Measurements from ENCODE around the gene ILK. TPM values are rescaled to one million over a fixed set of nuclear protein-coding genes. Genes with fewer than 3 reads are reported as not detected.

Gene ILK
- total RNA-seq, 1 experiment from 2014 or later, result 86.5 TPM

DNA sequence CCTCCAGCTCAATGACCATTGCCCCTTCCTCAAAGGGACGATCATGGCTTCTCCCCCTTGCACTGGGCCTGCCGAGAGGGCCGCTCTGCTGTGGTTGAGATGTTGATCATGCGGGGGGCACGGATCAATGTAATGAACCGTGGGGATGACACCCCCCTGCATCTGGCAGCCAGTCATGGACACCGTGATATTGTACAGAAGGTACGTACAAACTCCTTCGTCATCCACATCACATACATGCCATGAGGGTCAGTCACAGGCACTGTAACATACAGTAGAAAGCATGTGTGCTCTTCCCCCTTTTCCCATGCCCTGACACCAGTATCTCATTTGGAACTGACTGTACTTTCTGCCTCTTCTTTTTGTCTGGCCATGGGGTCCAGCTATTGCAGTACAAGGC is 4.4 kb downstream of the ILK start:
- BruUV-seq (replicated peaks), result no TSS peak
- intact Hi-C loops (cut with micrococcal nuclease; ENCODE audit: unreplicated experiment), result loop anchor here (5.0 kb wide), 1 partner anchor 126 kb away; the partner anchor contains the start of genes ARFIP2 and TIMM10B
- no peaks in the 10 kb centered on the region for H3K27me3 ChIP-seq (replicated peaks; ENCODE audit: insufficient read depth, low read depth, low read length, poor library complexity)
- POLR2A ChIA-PET (ENCODE audit: low non-redundant PET), result no interaction called here
- peaks cover 36% of the 10 kb centered on the region for H3K36me3 ChIP-seq (ENCODE audit: insufficient read depth, low read length, poor library complexity, severe bottlenecking)
- no peak for DNase-seq (ENCODE audit: low spot score)
- H3K4me1 ChIP-seq (ENCODE audit: insufficient read depth, low read length, poor library complexity, severe bottlenecking), result peaks cover 14% of the 10 kb centered on the region
- CTCF ChIA-PET, result no interaction called here
- TF ChIP-seq, protein P1, sequence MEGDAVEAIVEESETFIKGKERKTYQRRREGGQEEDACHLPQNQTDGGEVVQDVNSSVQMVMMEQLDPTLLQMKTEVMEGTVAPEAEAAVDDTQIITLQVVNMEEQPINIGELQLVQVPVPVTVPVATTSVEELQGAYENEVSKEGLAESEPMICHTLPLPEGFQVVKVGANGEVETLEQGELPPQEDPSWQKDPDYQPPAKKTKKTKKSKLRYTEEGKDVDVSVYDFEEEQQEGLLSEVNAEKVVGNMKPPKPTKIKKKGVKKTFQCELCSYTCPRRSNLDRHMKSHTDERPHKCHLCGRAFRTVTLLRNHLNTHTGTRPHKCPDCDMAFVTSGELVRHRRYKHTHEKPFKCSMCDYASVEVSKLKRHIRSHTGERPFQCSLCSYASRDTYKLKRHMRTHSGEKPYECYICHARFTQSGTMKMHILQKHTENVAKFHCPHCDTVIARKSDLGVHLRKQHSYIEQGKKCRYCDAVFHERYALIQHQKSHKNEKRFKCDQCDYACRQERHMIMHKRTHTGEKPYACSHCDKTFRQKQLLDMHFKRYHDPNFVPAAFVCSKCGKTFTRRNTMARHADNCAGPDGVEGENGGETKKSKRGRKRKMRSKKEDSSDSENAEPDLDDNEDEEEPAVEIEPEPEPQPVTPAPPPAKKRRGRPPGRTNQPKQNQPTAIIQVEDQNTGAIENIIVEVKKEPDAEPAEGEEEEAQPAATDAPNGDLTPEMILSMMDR (conservative IDR thresholded peaks at IDR 0.05; ENCODE audit: low read depth, low read length), result no peak
- no peak for TF ChIP-seq EZH2 (IDR thresholded peaks at IDR 0.05; ENCODE audit: borderline replicate concordance, low read depth, low read length, poor library complexity, severe bottlenecking)
- no peaks in the 10 kb centered on the region for H3K9me3 ChIP-seq (ENCODE audit: low read depth, low read length, poor library complexity, severe bottlenecking)
- no peak overlapping the region for H3K4me3 ChIP-seq (ENCODE audit: low read depth, low read length, poor library complexity, severe bottlenecking)
- no peak overlapping the region for H3K27ac ChIP-seq (ENCODE audit: low read depth, low read length, poor library complexity, severe bottlenecking)

DNA sequence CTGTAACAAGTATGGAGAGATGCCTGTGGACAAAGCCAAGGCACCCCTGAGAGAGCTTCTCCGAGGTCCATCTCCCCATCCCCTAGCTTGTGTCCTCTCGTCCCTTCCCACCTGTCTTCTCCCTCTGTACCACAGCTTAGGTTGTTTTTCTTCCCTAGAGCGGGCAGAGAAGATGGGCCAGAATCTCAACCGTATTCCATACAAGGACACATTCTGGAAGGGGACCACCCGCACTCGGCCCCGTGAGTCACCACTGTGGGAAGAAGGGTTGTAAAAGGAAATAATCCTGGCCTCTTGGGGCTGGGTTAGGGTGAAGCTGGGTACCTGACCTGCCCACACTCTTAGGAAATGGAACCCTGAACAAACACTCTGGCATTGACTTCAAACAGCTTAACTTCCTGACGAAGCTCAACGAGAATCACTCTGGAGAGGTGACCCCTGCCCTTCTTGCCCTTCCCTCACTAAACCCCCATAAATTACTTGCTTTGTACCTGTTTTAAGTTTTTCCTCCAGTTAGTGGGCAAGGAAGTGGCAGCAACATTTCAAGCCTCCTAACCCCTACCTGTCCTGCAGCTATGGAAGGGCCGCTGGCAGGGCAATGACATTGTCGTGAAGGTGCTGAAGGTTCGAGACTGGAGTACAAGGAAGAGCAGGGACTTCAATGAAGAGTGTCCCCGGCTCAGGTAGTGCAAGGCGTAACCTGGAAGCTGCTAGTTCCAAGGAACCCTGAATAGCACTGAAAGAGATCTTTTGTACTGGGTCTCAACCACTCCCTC is 5.3 kb downstream of the ILK start:
- H3K27me3 ChIP-seq (replicated peaks; ENCODE audit: insufficient read depth, low read depth, low read length, poor library complexity), result no peaks in the 10 kb centered on the region
- peaks cover 36% of the 10 kb centered on the region for H3K36me3 ChIP-seq (ENCODE audit: insufficient read depth, low read length, poor library complexity, severe bottlenecking)
- H3K4me3 ChIP-seq (ENCODE audit: low read depth, low read length, poor library complexity, severe bottlenecking), result no peak overlapping the region
- no peak for TF ChIP-seq EZH2 (IDR thresholded peaks at IDR 0.05; ENCODE audit: borderline replicate concordance, low read depth, low read length, poor library complexity, severe bottlenecking)
- TF ChIP-seq, protein P1 (conservative IDR thresholded peaks at IDR 0.05; ENCODE audit: low read depth, low read length), result no peak
- CTCF ChIA-PET, result no interaction called here
- no peaks in the 10 kb centered on the region for H3K9me3 ChIP-seq (ENCODE audit: low read depth, low read length, poor library complexity, severe bottlenecking)
- no peak for DNase-seq (ENCODE audit: low spot score)
- peaks cover 14% of the 10 kb centered on the region for H3K4me1 ChIP-seq (ENCODE audit: insufficient read depth, low read length, poor library complexity, severe bottlenecking)
- POLR2A ChIA-PET (ENCODE audit: low non-redundant PET), result no interaction called here
- BruUV-seq (replicated peaks), result no TSS peak
- intact Hi-C loops (cut with micrococcal nuclease; ENCODE audit: unreplicated experiment), result loop anchor here (5.0 kb wide), 1 partner anchor 127 kb away; the partner anchor contains the start of genes ARFIP2 and TIMM10B
- H3K27ac ChIP-seq (ENCODE audit: low read depth, low read length, poor library complexity, severe bottlenecking), result no peak overlapping the region

DNA sequence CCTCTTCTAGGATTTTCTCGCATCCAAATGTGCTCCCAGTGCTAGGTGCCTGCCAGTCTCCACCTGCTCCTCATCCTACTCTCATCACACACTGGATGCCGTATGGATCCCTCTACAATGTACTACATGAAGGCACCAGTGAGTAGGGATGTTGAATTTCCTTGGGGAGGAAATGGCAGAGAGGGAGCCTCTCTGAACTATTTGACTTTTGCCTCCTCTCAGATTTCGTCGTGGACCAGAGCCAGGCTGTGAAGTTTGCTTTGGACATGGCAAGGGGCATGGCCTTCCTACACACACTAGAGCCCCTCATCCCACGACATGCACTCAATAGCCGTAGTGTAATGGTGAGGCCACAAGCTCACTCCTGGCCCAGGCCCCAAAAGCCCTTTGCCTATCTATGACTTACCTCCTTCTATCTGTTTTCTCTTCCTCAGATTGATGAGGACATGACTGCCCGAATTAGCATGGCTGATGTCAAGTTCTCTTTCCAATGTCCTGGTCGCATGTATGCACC is 6.0 kb downstream of the ILK start:
- no peak overlapping the region for H3K27ac ChIP-seq (ENCODE audit: low read depth, low read length, poor library complexity, severe bottlenecking)
- ChIA-PET CTCF (no interaction called here), POLR2A (ENCODE audit: low non-redundant PET) (no interaction called here)
- H3K36me3 ChIP-seq (ENCODE audit: insufficient read depth, low read length, poor library complexity, severe bottlenecking), result peaks cover 36% of the 10 kb centered on the region
- no peak for TF ChIP-seq EZH2 (IDR thresholded peaks at IDR 0.05; ENCODE audit: borderline replicate concordance, low read depth, low read length, poor library complexity, severe bottlenecking)
- TF ChIP-seq, protein P1 (conservative IDR thresholded peaks at IDR 0.05; ENCODE audit: low read depth, low read length), result no peak
- no peaks in the 10 kb centered on the region for H3K27me3 ChIP-seq (replicated peaks; ENCODE audit: insufficient read depth, low read depth, low read length, poor library complexity)
- intact Hi-C loops (cut with micrococcal nuclease; ENCODE audit: unreplicated experiment), result loop anchor here (5.0 to 10.0 kb wide), 2 partner anchors 127 to 225 kb away; partner anchors contain the start of genes ARFIP2 and TIMM10B
- no peaks in the 10 kb centered on the region for H3K9me3 ChIP-seq (ENCODE audit: low read depth, low read length, poor library complexity, severe bottlenecking)
- no peak overlapping the region for H3K4me3 ChIP-seq (ENCODE audit: low read depth, low read length, poor library complexity, severe bottlenecking)
- peaks cover 14% of the 10 kb centered on the region for H3K4me1 ChIP-seq (ENCODE audit: insufficient read depth, low read length, poor library complexity, severe bottlenecking)
- no TSS peak for BruUV-seq (replicated peaks)
- no peak for DNase-seq (ENCODE audit: low spot score)
